ENCODE data around the gene OCLN.

GRCh38 chr5:69451941-69452647 lies 40.5 kb upstream of the OCLN start:
- TF ChIP-seq, protein P1, sequence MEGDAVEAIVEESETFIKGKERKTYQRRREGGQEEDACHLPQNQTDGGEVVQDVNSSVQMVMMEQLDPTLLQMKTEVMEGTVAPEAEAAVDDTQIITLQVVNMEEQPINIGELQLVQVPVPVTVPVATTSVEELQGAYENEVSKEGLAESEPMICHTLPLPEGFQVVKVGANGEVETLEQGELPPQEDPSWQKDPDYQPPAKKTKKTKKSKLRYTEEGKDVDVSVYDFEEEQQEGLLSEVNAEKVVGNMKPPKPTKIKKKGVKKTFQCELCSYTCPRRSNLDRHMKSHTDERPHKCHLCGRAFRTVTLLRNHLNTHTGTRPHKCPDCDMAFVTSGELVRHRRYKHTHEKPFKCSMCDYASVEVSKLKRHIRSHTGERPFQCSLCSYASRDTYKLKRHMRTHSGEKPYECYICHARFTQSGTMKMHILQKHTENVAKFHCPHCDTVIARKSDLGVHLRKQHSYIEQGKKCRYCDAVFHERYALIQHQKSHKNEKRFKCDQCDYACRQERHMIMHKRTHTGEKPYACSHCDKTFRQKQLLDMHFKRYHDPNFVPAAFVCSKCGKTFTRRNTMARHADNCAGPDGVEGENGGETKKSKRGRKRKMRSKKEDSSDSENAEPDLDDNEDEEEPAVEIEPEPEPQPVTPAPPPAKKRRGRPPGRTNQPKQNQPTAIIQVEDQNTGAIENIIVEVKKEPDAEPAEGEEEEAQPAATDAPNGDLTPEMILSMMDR (IDR thresholded peaks at IDR 0.05): no peak
- TF ChIP-seq POLR2AphosphoS5 (IDR thresholded peaks at IDR 0.05) (peak in 2 of 3 donors; percentile 16 to 32), POLR2A (IDR thresholded peaks at IDR 0.05) (no peak)
